GM21528 (cell line): Measurements from ENCODE around the gene NAA60.
"Not testable (repeated sequence)": the region's sequence is repeated elsewhere in the genome, so short reads cannot be mapped to it uniquely, and the experiment has no call there.

Experiments used
- ATAC-seq: cut with Tn5 transposase; IDR thresholded peaks from one replicate; pipeline ENCODE4 v1.9.1; 2021; ENCODE audit warnings: mild to moderate bottlenecking, moderate library complexity; ENCODE audit not compliant: unreplicated experiment, low FRiP score

NAA60 gene

GRCh38 chr16:3503523-3503922 is 60.0 kb downstream of the NAA60 start:
- no peak for ATAC-seq

GRCh38 chr16:3508736-3509135 is 65.3 kb downstream of the NAA60 start:
- ATAC-seq: no peak

- ATAC-seq: no peak
Measured at GRCh38 chr16:3509470-3509928, 66.0 kb downstream of the NAA60 start.

GRCh38 chr16:3510416-3510815 is 66.9 kb downstream of the NAA60 start:
- no peak for ATAC-seq

- no peak for ATAC-seq
Measured at GRCh38 chr16:3511286-3512180, 68.1 kb downstream of the NAA60 start.

GRCh38 chr16:3513892-3514583 is 70.6 kb downstream of the NAA60 start:
- ATAC-seq: no peak

GRCh38 chr16:3514621-3515020 is 71.1 kb downstream of the NAA60 start:
- ATAC-seq: no peak

GRCh38 chr16:3515897-3516296 is 72.4 kb downstream of the NAA60 start:
- no peak for ATAC-seq

GRCh38 chr16:3518292-3518985 is 75.0 kb downstream of the NAA60 start:
- no peak for ATAC-seq

- no peak for ATAC-seq
Measured at GRCh38 chr16:3518986-3519348, 75.5 kb downstream of the NAA60 start.

GRCh38 chr16:3519581-3519980 is 76.1 kb downstream of the NAA60 start:
- ATAC-seq: no peak

- no peak for ATAC-seq
Measured at GRCh38 chr16:3520413-3520812, 76.9 kb downstream of the NAA60 start.

GRCh38 chr16:3520841-3521240 is 77.4 kb downstream of the NAA60 start:
- no peak for ATAC-seq

- no peak for ATAC-seq
Measured at GRCh38 chr16:3523281-3523680, 79.8 kb downstream of the NAA60 start.

GRCh38 chr16:3525951-3526350 is 82.5 kb downstream of the NAA60 start:
- no peak for ATAC-seq

GRCh38 chr16:3527216-3527829 is 83.8 kb downstream of the NAA60 start:
- ATAC-seq: not testable (repeated sequence)

- no peak for ATAC-seq
Measured at GRCh38 chr16:3528406-3528805, 84.9 kb downstream of the NAA60 start.

- ATAC-seq: no peak
Measured at GRCh38 chr16:3529175-3529574, 85.7 kb downstream of the NAA60 start.

- ATAC-seq: no peak
Measured at GRCh38 chr16:3530371-3530914, 87.0 kb downstream of the NAA60 start.

GRCh38 chr16:3532741-3533140 is 89.3 kb downstream of the NAA60 start:
- ATAC-seq: no peak
